Caco-2 (cell line): ENCODE results near the gene MRPS27. TPM values are rescaled to one million over a fixed set of nuclear protein-coding genes. Genes with fewer than 3 reads are reported as not detected.

Experiments used
- BruUV-seq: library from RNA; stranded (reverse); fragments of 400-500 nt; replicated peaks from 2 replicates; lab custom pipeline; 2021; lab: Mats Ljungman, UMichigan
- CTCF ChIA-PET: fragments of 300-600 bp; sonication (Branson Sonifier 250); formaldehyde crosslinking; loops from one replicate; lab custom pipeline; 2022; ENCODE audit warnings: antibody characterized with exemption; lab: Charles Lee
- POLR2A ChIA-PET: fragments of 300-600 bp; sonication (Branson Sonifier 250); formaldehyde crosslinking; loops from one replicate; lab custom pipeline; 2022; ENCODE audit warnings: antibody characterized with exemption; lab: Charles Lee
- DNase-seq, 2 experiments: peaks; one replicate each; pipeline versions ENCODE4 v3.0.0 to v3.0.0-alpha.2; 2020 to 2022
- H3K27me3 ChIP-seq: replicated peaks from 2 replicates; pipeline ENCODE4 v1.6.0; 2011; ENCODE audit warnings: low read length; ENCODE audit not compliant: control insufficient read depth, insufficient read depth
- H3K36me3 ChIP-seq: 2 replicates; pipeline ENCODE4 v1.5.1; 2011; ENCODE audit warnings: low read length; ENCODE audit not compliant: control insufficient read depth, insufficient read depth
- H3K4me1 ChIP-seq: fragments of 250-450 bp; sonication (Bioruptor Pico); 2 replicates; pipeline ENCODE4 v1.5.1; 2020; ENCODE audit warnings: mild to moderate bottlenecking
- H3K4me3 ChIP-seq: 2 replicates; pipeline ENCODE4 v1.5.1; 2011; ENCODE audit warnings: low read depth, mild to moderate bottlenecking, control low read depth, low read length
- H3K9me3 ChIP-seq: fragments of 250-450 bp; sonication (Bioruptor Pico); 2 replicates; pipeline ENCODE4 v1.5.1; 2020; ENCODE audit warnings: mild to moderate bottlenecking, moderate library complexity
- H3K27ac Mint-ChIP-seq: one replicate; pipeline ENCODE4 v1.8.0; 2022; ENCODE audit warnings: mixed read lengths; ENCODE audit not compliant: unreplicated experiment
- H3K27me3 Mint-ChIP-seq: one replicate; pipeline ENCODE4 v1.8.0; 2022; ENCODE audit warnings: mixed read lengths; ENCODE audit not compliant: insufficient read depth, unreplicated experiment
- H3K36me3 Mint-ChIP-seq: one replicate; pipeline ENCODE4 v1.8.0; 2022; ENCODE audit warnings: mild to moderate bottlenecking, mixed read lengths; ENCODE audit not compliant: insufficient read depth, unreplicated experiment
- H3K4me1 Mint-ChIP-seq: one replicate; pipeline ENCODE4 v1.8.0; 2022; ENCODE audit warnings: low read depth, mixed read lengths; ENCODE audit not compliant: unreplicated experiment
- H3K4me3 Mint-ChIP-seq: one replicate; pipeline ENCODE4 v1.8.0; 2022; ENCODE audit warnings: mild to moderate bottlenecking, moderate library complexity, mixed read lengths; ENCODE audit not compliant: unreplicated experiment
- H3K9me3 Mint-ChIP-seq: one replicate; pipeline ENCODE4 v1.8.0; 2022; ENCODE audit warnings: mixed read lengths; ENCODE audit not compliant: unreplicated experiment
- CTCF ChIP-seq, 2 experiments: fragments of 200-600 bp in 1 of 2; IDR thresholded peaks; 1 replicate in 1 of 2; 2 replicates in 1 of 2; pipeline versions ENCODE4 v1.5.1 to v1.8.0; 2011 to 2022; ENCODE audit warnings: antibody characterized with exemption in 1 of 2, control low read depth in 1 of 2, inconsistent platforms in 1 of 2, low read depth in 1 of 2, low read length in 1 of 2, mild to moderate bottlenecking in 1 of 2, moderate library complexity in 1 of 2; ENCODE audit not compliant: insufficient read depth in 1 of 2, severe bottlenecking in 1 of 2, unreplicated experiment in 1 of 2
- intact Hi-C: fragments of 100-400 bp; cut with micrococcal nuclease; formaldehyde crosslinking; loops from one replicate; pipeline ENCODE4 v1.10.0; 2022; ENCODE audit not compliant: unreplicated experiment
- total RNA-seq: library from RNA; stranded (reverse); gene quantifications from 2 replicates; pipeline ENCODE4 v1.2.3, GENCODE V29; 2022

MRPS27 gene
- total RNA-seq, 1 experiment from 2014 or later: 71.1 TPM

GRCh38 chr5:72337159-72337558, 17.1 kb upstream of the MRPS27 start:
- H3K9me3 ChIP-seq: no peaks in the 10 kb centered on the region
- Mint-ChIP-seq H3K9me3 (no peaks in the 10 kb centered on the region), H3K36me3 (peaks cover 42% of the 10 kb centered on the region), H3K4me3 (no peak overlapping the region), H3K4me1 (peaks cover 8% of the 10 kb centered on the region), H3K27ac (no peak overlapping the region), H3K27me3 (no peaks in the 10 kb centered on the region)
- BruUV-seq: no TSS peak
- no peak for DNase-seq
- H3K27me3 ChIP-seq: no peaks in the 10 kb centered on the region
- TF ChIP-seq CTCF (IDR thresholded peaks at IDR 0.05; ENCODE audit: insufficient read depth in 1 of 2, low read depth in 1 of 2, low read length in 1 of 2, severe bottlenecking in 1 of 2, unreplicated experiment in 1 of 2): no peak
- ChIA-PET POLR2A (no interaction called here), CTCF (no interaction called here)
- no peaks in the 10 kb centered on the region; the same call in 1 of the 2 replicates for H3K36me3 ChIP-seq
- no peak overlapping the region for H3K4me3 ChIP-seq
- intact Hi-C loops: no loop called here
- H3K4me1 ChIP-seq: no peaks in the 10 kb centered on the region

GRCh38 chr5:72330712-72331111, 10.7 kb upstream of the MRPS27 start:
- Mint-ChIP-seq H3K4me3 (no peak overlapping the region), H3K4me1 (no peaks in the 10 kb centered on the region), H3K27ac (no peak overlapping the region), H3K27me3 (no peaks in the 10 kb centered on the region), H3K36me3 (peaks cover 45% of the 10 kb centered on the region), H3K9me3 (no peaks in the 10 kb centered on the region)
- ChIA-PET CTCF (no interaction called here), POLR2A (no interaction called here)
- Histone ChIP-seq H3K4me3 (no peak overlapping the region), H3K36me3 (no peaks in the 10 kb centered on the region; the same call in 1 of the 2 replicates), H3K9me3 (no peaks in the 10 kb centered on the region), H3K4me1 (no peaks in the 10 kb centered on the region), H3K27me3 (no peaks in the 10 kb centered on the region)
- intact Hi-C loops: no loop called here
- BruUV-seq: no TSS peak
- TF ChIP-seq CTCF (IDR thresholded peaks at IDR 0.05; ENCODE audit: insufficient read depth in 1 of 2, low read depth in 1 of 2, low read length in 1 of 2, severe bottlenecking in 1 of 2, unreplicated experiment in 1 of 2): no peak
- DNase-seq: no peak

- intact Hi-C loops: no loop called here
- ChIA-PET CTCF (no interaction called here), POLR2A (no interaction called here)
- Histone ChIP-seq H3K36me3 (no peaks in the 10 kb centered on the region; the same call in 1 of the 2 replicates), H3K4me3 (no peak overlapping the region), H3K9me3 (no peaks in the 10 kb centered on the region), H3K27me3 (no peaks in the 10 kb centered on the region), H3K4me1 (no peaks in the 10 kb centered on the region)
- Mint-ChIP-seq H3K4me3 (no peak overlapping the region), H3K27ac (no peak overlapping the region), H3K4me1 (peaks cover 11% of the 10 kb centered on the region), H3K9me3 (no peaks in the 10 kb centered on the region), H3K27me3 (no peaks in the 10 kb centered on the region), H3K36me3 (peaks cover 53% of the 10 kb centered on the region)
- BruUV-seq: no TSS peak
- DNase-seq: no peak
- TF ChIP-seq CTCF (IDR thresholded peaks at IDR 0.05; ENCODE audit: insufficient read depth in 1 of 2, low read depth in 1 of 2, low read length in 1 of 2, severe bottlenecking in 1 of 2, unreplicated experiment in 1 of 2): no peak
These were observed 8.1 kb upstream of the MRPS27 start for GRCh38 chr5:72328172-72328571.
